Activated CD8-positive, alpha-beta T cell treated with anti-CD3 and anti-CD28 coated beads for 36 hours (primary cell): ENCODE data around the gene NCOA5. TPM values are rescaled to one million over a fixed set of nuclear protein-coding genes. Genes with fewer than 3 reads are reported as not detected.

ENCODE experiments used
- ATAC-seq: fragments of 200-7000 bp; cut with Tn5 transposase; one replicate; pipeline ENCODE4 v1.10.0; 2021; ENCODE audit warnings: mild to moderate bottlenecking, moderate library complexity
- CTCF ChIA-PET: fragments of 350-600 bp; sonication (Branson Sonifier 250); formaldehyde crosslinking; loops from one replicate; lab custom pipeline; 2021; ENCODE audit warnings: antibody characterized with exemption; lab: Charles Lee
- POLR2A ChIA-PET: fragments of 350-600 bp; sonication (Branson Sonifier 250); formaldehyde crosslinking; loops from one replicate; lab custom pipeline; 2021; ENCODE audit warnings: antibody characterized with exemption; lab: Charles Lee
- DNase-seq: peaks from one replicate; pipeline ENCODE4 v3.0.0-alpha.2; 2020
- H3K27ac Mint-ChIP-seq: one replicate; pipeline ENCODE4 v1.8.0; 2021; ENCODE audit warnings: mild to moderate bottlenecking, mixed read lengths
- H3K27me3 Mint-ChIP-seq: one replicate; pipeline ENCODE4 v1.8.0; 2021; ENCODE audit warnings: mixed read lengths
- H3K36me3 Mint-ChIP-seq: one replicate; pipeline ENCODE4 v1.8.0; 2021; ENCODE audit warnings: low read depth, mixed read lengths
- H3K4me1 Mint-ChIP-seq: one replicate; pipeline ENCODE4 v1.8.0; 2021; ENCODE audit warnings: low read depth, mixed read lengths
- H3K4me3 Mint-ChIP-seq: one replicate; pipeline ENCODE4 v1.8.0; 2021; ENCODE audit warnings: mild to moderate bottlenecking, moderate library complexity, mixed read lengths
- H3K9me3 Mint-ChIP-seq: one replicate; pipeline ENCODE4 v1.8.0; 2021; ENCODE audit warnings: mixed read lengths
- intact Hi-C: fragments of 100-400 bp; cut with micrococcal nuclease; formaldehyde crosslinking; loops from one replicate; pipeline ENCODE4 v1.10.0; 2022
- total RNA-seq, 2 experiments: library from RNA; stranded (reverse); gene quantifications; one replicate each; pipeline ENCODE4 v1.2.3, GENCODE V29; 2021
- TF ChIP-seq, protein P1 (sequence below): fragments of 200-600 bp; IDR thresholded peaks from one replicate; pipeline ENCODE4 v1.8.0; 2022; ENCODE audit warnings: antibody characterized with exemption, mild to moderate bottlenecking

The NCOA5 gene
- total RNA-seq, 2 experiments from 2014 or later: 13.1 to 16.8 TPM

DNA sequence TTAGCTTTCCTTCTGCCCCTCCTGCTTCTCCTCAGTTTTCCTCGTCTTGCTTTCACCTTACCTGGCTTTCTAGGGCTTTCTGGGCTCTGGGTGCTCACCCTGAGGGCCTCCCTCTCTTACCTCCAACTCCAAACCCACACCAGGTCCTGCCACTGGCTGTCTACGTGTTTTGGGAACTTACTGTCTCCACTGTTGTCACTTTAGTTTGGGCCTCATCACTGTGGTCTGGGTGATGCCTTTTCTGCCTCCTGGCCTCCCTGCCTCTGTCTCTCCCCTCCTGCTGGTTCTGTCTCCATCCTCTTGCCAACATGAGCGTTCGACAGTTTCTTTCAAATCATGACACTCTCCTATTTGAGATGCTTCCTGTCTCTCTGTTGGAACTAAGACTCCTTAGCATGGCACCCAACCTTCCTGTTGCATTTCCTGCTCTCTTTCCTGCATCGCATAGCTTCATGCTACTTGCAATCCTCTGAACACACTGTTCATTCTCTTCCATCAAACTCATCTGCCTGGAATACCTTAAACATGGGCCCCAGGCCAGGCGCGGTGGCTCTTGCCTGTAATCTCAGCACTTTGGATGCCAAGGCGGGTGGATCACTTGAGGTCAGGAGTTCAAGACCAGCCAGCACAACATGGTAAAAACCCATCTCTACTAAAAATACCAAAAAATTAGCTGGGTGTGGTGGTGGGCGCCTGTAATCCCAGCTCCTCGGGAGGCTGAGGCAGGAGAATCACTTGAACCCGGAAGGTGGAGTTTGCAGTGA lies 33.9 kb upstream of the NCOA5 start:
- Mint-ChIP-seq H3K4me1 (peaks cover 7% of the 10 kb centered on the region), H3K27me3 (no peaks in the 10 kb centered on the region), H3K9me3 (no peaks in the 10 kb centered on the region), H3K4me3 (no peak overlapping the region), H3K27ac (no peak overlapping the region), H3K36me3 (no peaks in the 10 kb centered on the region)
- TF ChIP-seq, protein P1, sequence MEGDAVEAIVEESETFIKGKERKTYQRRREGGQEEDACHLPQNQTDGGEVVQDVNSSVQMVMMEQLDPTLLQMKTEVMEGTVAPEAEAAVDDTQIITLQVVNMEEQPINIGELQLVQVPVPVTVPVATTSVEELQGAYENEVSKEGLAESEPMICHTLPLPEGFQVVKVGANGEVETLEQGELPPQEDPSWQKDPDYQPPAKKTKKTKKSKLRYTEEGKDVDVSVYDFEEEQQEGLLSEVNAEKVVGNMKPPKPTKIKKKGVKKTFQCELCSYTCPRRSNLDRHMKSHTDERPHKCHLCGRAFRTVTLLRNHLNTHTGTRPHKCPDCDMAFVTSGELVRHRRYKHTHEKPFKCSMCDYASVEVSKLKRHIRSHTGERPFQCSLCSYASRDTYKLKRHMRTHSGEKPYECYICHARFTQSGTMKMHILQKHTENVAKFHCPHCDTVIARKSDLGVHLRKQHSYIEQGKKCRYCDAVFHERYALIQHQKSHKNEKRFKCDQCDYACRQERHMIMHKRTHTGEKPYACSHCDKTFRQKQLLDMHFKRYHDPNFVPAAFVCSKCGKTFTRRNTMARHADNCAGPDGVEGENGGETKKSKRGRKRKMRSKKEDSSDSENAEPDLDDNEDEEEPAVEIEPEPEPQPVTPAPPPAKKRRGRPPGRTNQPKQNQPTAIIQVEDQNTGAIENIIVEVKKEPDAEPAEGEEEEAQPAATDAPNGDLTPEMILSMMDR: no peak
- no peak for ATAC-seq
- intact Hi-C loops: no loop called here
- ChIA-PET POLR2A (no interaction called here), CTCF (interaction anchor here (1.2 to 1.5 kb wide), 2 partner anchors 9 to 101 kb away, joined by 3 read pairs; no protein-coding TSS in a partner anchor)
- no peak for DNase-seq

DNA sequence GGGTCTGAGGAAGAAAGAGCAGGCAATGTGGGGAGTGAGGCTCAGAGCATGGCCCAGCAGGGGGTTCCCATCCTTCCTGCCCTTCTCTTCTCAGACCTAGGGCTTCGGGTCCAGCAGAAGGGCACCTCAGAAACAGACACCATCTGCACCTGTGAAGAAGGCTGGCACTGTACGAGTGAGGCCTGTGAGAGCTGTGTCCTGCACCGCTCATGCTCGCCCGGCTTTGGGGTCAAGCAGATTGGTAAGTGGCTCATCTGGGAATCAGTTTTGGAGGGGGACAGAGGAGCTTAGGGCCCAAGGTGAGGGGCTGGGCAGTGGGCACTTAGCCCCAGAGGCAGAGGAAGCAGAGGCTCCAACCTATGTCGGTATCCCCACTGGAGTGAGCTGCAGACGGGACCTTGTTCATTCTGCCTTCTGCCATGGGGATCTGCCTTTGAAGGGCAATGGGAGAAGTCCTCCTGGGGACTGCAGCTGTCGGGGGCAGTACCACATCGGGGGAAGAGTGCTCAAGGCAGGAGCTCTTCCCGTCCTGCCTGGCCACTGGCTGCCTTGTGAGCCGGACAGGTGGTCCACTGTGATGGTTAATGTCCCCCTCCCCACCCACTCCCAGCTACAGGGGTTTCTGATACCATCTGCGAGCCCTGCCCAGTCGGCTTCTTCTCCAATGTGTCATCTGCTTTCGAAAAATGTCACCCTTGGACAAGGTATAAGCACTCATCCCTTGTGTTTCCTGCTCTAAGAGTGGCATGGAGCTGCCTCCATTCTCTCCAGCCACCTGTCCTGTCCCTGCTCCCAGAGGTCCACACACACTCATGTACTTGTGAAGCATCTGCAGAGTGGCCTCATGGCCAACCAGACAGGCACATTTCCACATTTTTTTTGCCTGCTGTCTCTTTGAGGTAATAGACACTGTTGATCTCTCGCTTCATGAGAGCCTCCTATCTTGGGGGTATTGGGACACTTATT lies 33.0 kb upstream of the NCOA5 start:
- ATAC-seq: no peak
- TF ChIP-seq, protein P1: no peak

DNA sequence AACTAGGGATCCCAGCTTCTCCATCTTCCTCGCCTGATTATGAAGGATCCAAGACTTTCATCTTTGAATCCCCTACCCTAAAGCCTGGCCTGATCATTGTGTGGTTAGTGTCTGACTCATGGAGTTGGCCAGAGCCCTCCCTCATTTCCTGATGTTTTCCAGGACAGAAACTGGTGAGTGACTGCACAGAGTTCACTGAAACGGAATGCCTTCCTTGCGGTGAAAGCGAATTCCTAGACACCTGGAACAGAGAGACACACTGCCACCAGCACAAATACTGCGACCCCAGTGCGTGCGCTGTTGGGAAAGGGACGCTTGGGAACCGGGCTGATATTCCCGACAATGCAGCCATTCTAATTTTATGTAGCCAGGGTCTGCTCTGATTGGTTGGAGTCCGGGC lies 32.3 kb upstream of the NCOA5 start:
- intact Hi-C loops: no loop called here
- TF ChIP-seq, protein P1: no peak
- peaks cover 4% of the 10 kb centered on the region for H3K27me3 Mint-ChIP-seq
- H3K27ac Mint-ChIP-seq: no peak overlapping the region
- peaks cover 17% of the 10 kb centered on the region for H3K4me1 Mint-ChIP-seq
- no peaks in the 10 kb centered on the region for H3K9me3 Mint-ChIP-seq
- DNase-seq (no peak), ATAC-seq (no peak)
- ChIA-PET CTCF (no interaction called here), POLR2A (no interaction called here)
- no peak overlapping the region for H3K4me3 Mint-ChIP-seq
- no peaks in the 10 kb centered on the region for H3K36me3 Mint-ChIP-seq

More for the DNA sequence above, 33.0 kb upstream of the NCOA5 start:
- intact Hi-C loops: no loop called here
- POLR2A ChIA-PET: no interaction called here
- peaks cover 2% of the 10 kb centered on the region for H3K27me3 Mint-ChIP-seq
- no peak overlapping the region for H3K27ac Mint-ChIP-seq
- H3K4me1 Mint-ChIP-seq: peaks cover 13% of the 10 kb centered on the region
- H3K36me3 Mint-ChIP-seq: no peaks in the 10 kb centered on the region
- no peak overlapping the region for H3K4me3 Mint-ChIP-seq
- CTCF ChIA-PET: interaction anchor here (1.2 to 1.5 kb wide), 2 partner anchors 10 to 100 kb away, joined by 3 read pairs; no protein-coding TSS in a partner anchor
- no peak for DNase-seq
- no peaks in the 10 kb centered on the region for H3K9me3 Mint-ChIP-seq

DNA sequence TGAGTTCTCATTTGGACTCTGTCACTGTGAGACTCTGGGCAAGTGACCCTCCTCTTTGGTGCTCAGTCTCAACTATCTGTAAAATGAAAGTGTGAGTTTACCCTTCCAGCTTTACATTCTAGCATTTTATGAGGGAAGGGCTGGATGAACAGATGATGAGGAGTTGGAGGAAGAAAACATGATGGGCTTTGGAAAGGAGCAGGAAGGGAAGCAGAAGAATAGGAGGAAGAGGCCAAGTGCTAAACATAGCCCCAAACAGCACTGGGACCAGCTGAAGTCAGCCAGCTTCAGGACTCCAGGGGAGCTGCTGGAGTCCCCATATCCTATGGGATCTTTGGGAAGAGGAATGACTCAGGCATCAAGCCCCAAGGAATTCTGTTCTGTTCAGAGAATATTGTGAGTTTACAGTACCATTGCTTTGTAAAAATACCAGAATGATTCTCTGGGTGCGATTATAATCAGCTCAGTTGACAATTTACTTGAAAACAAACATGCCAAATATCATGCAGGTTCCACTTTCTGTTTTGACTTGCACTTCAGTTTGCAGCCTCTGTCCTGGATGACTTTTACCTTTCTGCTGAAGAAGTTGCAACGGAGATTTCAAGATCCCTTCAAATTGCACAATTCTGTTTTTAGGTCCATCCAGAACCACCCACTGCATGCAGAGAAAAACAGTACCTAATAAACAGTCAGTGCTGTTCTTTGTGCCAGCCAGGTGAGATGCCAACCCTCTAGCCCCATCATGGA lies 31.6 kb upstream of the NCOA5 start:
- no peak for DNase-seq
- Mint-ChIP-seq H3K4me1 (peaks cover 17% of the 10 kb centered on the region), H3K36me3 (no peaks in the 10 kb centered on the region), H3K9me3 (no peaks in the 10 kb centered on the region), H3K27ac (no peak overlapping the region), H3K4me3 (no peak overlapping the region), H3K27me3 (peaks cover 5% of the 10 kb centered on the region)
- no peak for ATAC-seq
- POLR2A ChIA-PET: interaction anchor here (0.7 kb wide), 1 partner anchor 252 kb away, joined by 3 read pairs; no protein-coding TSS in a partner anchor
- TF ChIP-seq, protein P1: no peak
- intact Hi-C loops: no loop called here
- CTCF ChIA-PET: no interaction called here
